B cell (primary cell): ENCODE data around the gene DRAP1. TPM values are rescaled to one million over a fixed set of nuclear protein-coding genes. Genes with fewer than 3 reads are reported as not detected.

Experiments
- ATAC-seq: fragments of 200-7000 bp; cut with Tn5 transposase; one replicate; pipeline ENCODE4 v1.10.0; 2021; ENCODE audit warnings: low read depth, mild to moderate bottlenecking, moderate number of reproducible peaks, moderate library complexity
- CTCF ChIA-PET: fragments of 350-600 bp; sonication (Branson Sonifier 250); formaldehyde crosslinking; loops from one replicate; lab custom pipeline; 2021; ENCODE audit warnings: antibody characterized with exemption, inconsistent platforms; lab: Charles Lee
- POLR2A ChIA-PET: fragments of 350-600 bp; sonication (Branson Sonifier 250); formaldehyde crosslinking; loops from one replicate; lab custom pipeline; 2021; ENCODE audit warnings: antibody characterized with exemption; lab: Charles Lee
- DNase-seq: peaks from one replicate; pipeline ENCODE4 v3.0.0; 2013
- H2AFZ ChIP-seq: 2 replicates; pipeline ENCODE4 v1.6.1; 2012; ENCODE audit warnings: mild to moderate bottlenecking, low read depth, low read length; ENCODE audit not compliant: insufficient read depth, poor library complexity, severe bottlenecking
- H3K27ac ChIP-seq, 2 donors: 1 replicate in 1 of 2; 2 replicates in 1 of 2; pipeline ENCODE4 v1.5.1; 2012 to 2013; ENCODE audit warnings: low read length in 2 of 2, mild to moderate bottlenecking in 2 of 2, moderate library complexity in 1 of 2
- H3K27me3 ChIP-seq, 4 experiments: fragments of 200-600 bp in 1 of 4; sonication (generic) in 1 of 4; replicated peaks in 1 of 4; 1 replicate in 2 of 4; 2 replicates in 2 of 4; pipeline versions ENCODE4 v1.6.1 to v1.7.0; 2013 to 2016; ENCODE audit warnings: low read length in 3 of 4, mild to moderate bottlenecking in 2 of 4, mixed read lengths in 1 of 4, moderate library complexity in 1 of 4; ENCODE audit not compliant: insufficient read depth in 4 of 4, control insufficient read depth in 3 of 4; ENCODE audit errors: control extremely low read depth in 1 of 4
- H3K36me3 ChIP-seq, 2 experiments: replicated peaks in 1 of 2; 1 replicate in 1 of 2; 2 replicates in 1 of 2; pipeline versions ENCODE4 v1.6.1 to v1.7.1; 2013; ENCODE audit warnings: low read length in 1 of 2; ENCODE audit not compliant: insufficient read depth in 2 of 2, control insufficient read depth in 1 of 2; ENCODE audit errors: control extremely low read depth in 1 of 2, extremely low read depth in 1 of 2
- H3K4me1 ChIP-seq, 2 donors: fragments of 200-600 bp in 1 of 2; sonication (generic) in 1 of 2; 1 replicate in 1 of 2; 2 replicates in 1 of 2; pipeline versions ENCODE4 v1.5.1 to v1.6.1; 2013 to 2017; ENCODE audit warnings: low read length in 2 of 2; ENCODE audit not compliant: control insufficient read depth in 2 of 2, insufficient read depth in 2 of 2
- H3K4me2 ChIP-seq: replicated peaks from 2 replicates; pipeline ENCODE3; 2012; ENCODE audit warnings: mild to moderate bottlenecking, low read depth, low read length; ENCODE audit not compliant: poor library complexity, severe bottlenecking
- H3K4me3 ChIP-seq, 5 experiments: fragments of 200-600 bp in 1 of 5; sonication (generic) in 1 of 5; 1 replicate in 3 of 5; 2 replicates in 2 of 5; pipeline versions ENCODE4 v1.5.1 to v1.7.0; 2011 to 2016; ENCODE audit warnings: low read length in 4 of 5, mild to moderate bottlenecking in 4 of 5, low read depth in 2 of 5, control low read depth in 1 of 5, moderate library complexity in 1 of 5; ENCODE audit not compliant: insufficient read depth in 1 of 5; ENCODE audit errors: control extremely low read depth in 1 of 5, extremely low read depth in 1 of 5
- H3K79me2 ChIP-seq: fragments of 200-600 bp; sonication (generic); one replicate; pipeline ENCODE4 v1.6.0; 2016; ENCODE audit warnings: low read length; ENCODE audit not compliant: control insufficient read depth, insufficient read depth
- H3K9ac ChIP-seq: fragments of 200-600 bp; sonication (generic); 2 replicates; pipeline ENCODE4 v1.6.1; 2017; ENCODE audit warnings: mild to moderate bottlenecking, low read length, moderate library complexity
- H3K9me3 ChIP-seq, 3 donors: one replicate each; pipeline versions ENCODE4 v1.6.1 to v1.7.1; 2013; ENCODE audit warnings: low read length in 2 of 3; ENCODE audit not compliant: control insufficient read depth in 2 of 3, insufficient read depth in 1 of 3; ENCODE audit errors: control extremely low read depth in 1 of 3
- H4K20me1 ChIP-seq: 2 replicates; pipeline ENCODE4 v1.6.0; 2012; ENCODE audit warnings: mild to moderate bottlenecking, low read length; ENCODE audit not compliant: insufficient read depth, control insufficient read depth, poor library complexity, severe bottlenecking
- H3K27ac Mint-ChIP-seq: one replicate; pipeline ENCODE4 v1.8.0; 2021; ENCODE audit warnings: mixed read lengths
- H3K27me3 Mint-ChIP-seq: one replicate; pipeline ENCODE4 v1.8.0; 2021; ENCODE audit warnings: mixed read lengths
- H3K4me1 Mint-ChIP-seq: one replicate; pipeline ENCODE4 v1.8.0; 2021; ENCODE audit warnings: mixed read lengths
- H3K4me3 Mint-ChIP-seq: one replicate; pipeline ENCODE4 v1.8.0; 2021; ENCODE audit warnings: mixed read lengths
- H3K9me3 Mint-ChIP-seq: one replicate; pipeline ENCODE4 v1.8.0; 2022; ENCODE audit warnings: mixed read lengths; ENCODE audit not compliant: insufficient read depth
- EZH2 ChIP-seq: IDR thresholded peaks from 2 replicates; pipeline ENCODE4 v1.6.1; 2012; ENCODE audit warnings: borderline replicate concordance, low read depth, mild to moderate bottlenecking, moderate library complexity, low read length; ENCODE audit not compliant: insufficient read depth, poor library complexity, severe bottlenecking
- WGBS: methylation state at CpG from one replicate; pipeline ENCODE4 v1.1.5; 2013; ENCODE audit warnings: missing lambda C conversion rate; ENCODE audit not compliant: insufficient coverage; 5-methylcytosine and 5-hydroxymethylcytosine counted together
- intact Hi-C: fragments of 100-400 bp; cut with micrococcal nuclease; formaldehyde crosslinking; loops from one replicate; pipeline ENCODE4 v1.10.0; 2022
- polyA plus RNA-seq: library from polyadenylated mRNA; depleted of rRNA; stranded (reverse); fragments of >200 nt; gene quantifications from 2 replicates; pipeline ENCODE4 v1.2.3, GENCODE V29; 2012
- total RNA-seq, 2 donors: library from RNA; stranded (reverse); fragments of 120-200 nt in 1 of 2; gene quantifications; 1 replicate in 1 of 2; 2 replicates in 1 of 2; pipeline versions ENCODE4 v1.2.3 to v1.2.4, GENCODE V29; 2013 to 2022
- TF ChIP-seq, protein P1 (sequence below): fragments of 200-600 bp; IDR thresholded peaks from one replicate; pipeline ENCODE4 v1.8.0; 2022; ENCODE audit warnings: antibody characterized with exemption, mild to moderate bottlenecking

DRAP1 gene
- total and polyA plus RNA-seq, 2 donors (not counting 1 experiment from before 2014, with no cell fraction given) = 71.7 to 83.9 TPM

GRCh38 chr11:65925397-65925796 is 6.2 kb downstream of the DRAP1 start:
- intact Hi-C loops = no loop called here
- POLR2A ChIA-PET = interaction anchor here (0.6 kb wide), 1 partner anchor 10 kb away, joined by 6 read pairs; no protein-coding TSS in a partner anchor

GRCh38 chr11:65927904-65928397 is 8.7 kb downstream of the DRAP1 start:
- Histone ChIP-seq H3K9ac (peak overlapping the region; percentile 46), H4K20me1 (no peaks in the 10 kb centered on the region), H3K4me1 (peaks cover 20 to 22% of the 10 kb centered on the region in 2 donors), H2AFZ (peak overlapping the region; percentile 89), H3K4me2 (peak overlapping the region; percentile 84), H3K27ac (peak overlapping the region; percentile 70 to 79), H3K79me2 (no peaks in the 10 kb centered on the region), H3K4me3 (peak overlapping the region in 4 of 5 experiments; percentile 27 to 67 (median 38)), H3K27me3 (no peaks in the 10 kb centered on the region), H3K36me3 (peaks cover 2 to 4% of the 10 kb centered on the region in 2 experiments), H3K9me3 (no peaks in the 10 kb centered on the region)
- ATAC-seq (peak; percentile 94), DNase-seq (peak; percentile 89)
- peak overlapping the region; percentile 74 for H3K4me3 Mint-ChIP-seq
- ChIA-PET CTCF (interaction anchor here (0.8 to 3.1 kb wide), 7 partner anchors 32 to 383 kb away, joined by 3 to 18 read pairs (median 4); partner anchors contain the start of genes CCDC85B and FIBP), POLR2A (interaction anchor here (1.1 to 1.8 kb wide), 6 partner anchors 10 to 216 kb away, joined by 3 to 9 read pairs (median 4); partner anchors contain the start of genes CCDC85B, FIBP, KAT5 and SART1)
- peaks cover 18% of the 10 kb centered on the region for H3K4me1 Mint-ChIP-seq
- intact Hi-C loops = loop anchor here (1.0 to 2.0 kb wide), 3 partner anchors 9 to 37 kb away; partner anchors contain the start of genes C11orf68, CCDC85B, DRAP1 and SART1
- no peaks in the 10 kb centered on the region for H3K27me3 Mint-ChIP-seq
- peak overlapping the region; percentile 98 for H3K27ac Mint-ChIP-seq
- TF ChIP-seq EZH2 = no peak
- TF ChIP-seq, protein P1, sequence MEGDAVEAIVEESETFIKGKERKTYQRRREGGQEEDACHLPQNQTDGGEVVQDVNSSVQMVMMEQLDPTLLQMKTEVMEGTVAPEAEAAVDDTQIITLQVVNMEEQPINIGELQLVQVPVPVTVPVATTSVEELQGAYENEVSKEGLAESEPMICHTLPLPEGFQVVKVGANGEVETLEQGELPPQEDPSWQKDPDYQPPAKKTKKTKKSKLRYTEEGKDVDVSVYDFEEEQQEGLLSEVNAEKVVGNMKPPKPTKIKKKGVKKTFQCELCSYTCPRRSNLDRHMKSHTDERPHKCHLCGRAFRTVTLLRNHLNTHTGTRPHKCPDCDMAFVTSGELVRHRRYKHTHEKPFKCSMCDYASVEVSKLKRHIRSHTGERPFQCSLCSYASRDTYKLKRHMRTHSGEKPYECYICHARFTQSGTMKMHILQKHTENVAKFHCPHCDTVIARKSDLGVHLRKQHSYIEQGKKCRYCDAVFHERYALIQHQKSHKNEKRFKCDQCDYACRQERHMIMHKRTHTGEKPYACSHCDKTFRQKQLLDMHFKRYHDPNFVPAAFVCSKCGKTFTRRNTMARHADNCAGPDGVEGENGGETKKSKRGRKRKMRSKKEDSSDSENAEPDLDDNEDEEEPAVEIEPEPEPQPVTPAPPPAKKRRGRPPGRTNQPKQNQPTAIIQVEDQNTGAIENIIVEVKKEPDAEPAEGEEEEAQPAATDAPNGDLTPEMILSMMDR = no peak
- H3K9me3 Mint-ChIP-seq = no peaks in the 10 kb centered on the region
- WGBS = 0% methylated on average over 8 of the region's 9 CpGs

More at GRCh38 chr11:65925397-65925796, 6.2 kb downstream of the DRAP1 start:
- H3K4me3 ChIP-seq = no peak overlapping the region
- CTCF ChIA-PET = no interaction called here
- H3K9ac ChIP-seq = no peak overlapping the region
- Mint-ChIP-seq H3K27me3 (no peaks in the 10 kb centered on the region), H3K9me3 (no peaks in the 10 kb centered on the region), H3K27ac (peak overlapping the region; percentile 21), H3K4me1 (peaks cover 21% of the 10 kb centered on the region), H3K4me3 (no peak overlapping the region)
- TF ChIP-seq, protein P1 = no peak
- no peak for TF ChIP-seq EZH2
- H2AFZ ChIP-seq = no peak overlapping the region
- ATAC-seq = no peak
- peaks cover under 1% of the 10 kb centered on the region for H4K20me1 ChIP-seq
- no peaks in the 10 kb centered on the region for H3K9me3 ChIP-seq
- H3K4me2 ChIP-seq = no peak overlapping the region
- DNase-seq = no peak
- H3K4me1 ChIP-seq = peaks cover 26 to 28% of the 10 kb centered on the region in 2 donors
- H3K27ac ChIP-seq = no peak overlapping the region
- WGBS = 86% methylated on average over 1 of the region's 2 CpGs
- H3K36me3 ChIP-seq = peaks cover 6 to 20% of the 10 kb centered on the region in 2 experiments
- H3K79me2 ChIP-seq = peaks cover 8% of the 10 kb centered on the region
- H3K27me3 ChIP-seq = no peaks in the 10 kb centered on the region
